Common myeloid progenitor, CD34-positive (primary cell): Measurements from ENCODE around the gene DENND5A.
A peak's percentile ranks its signal among the peaks of the same experiment; 100 is the strongest.
"Not testable (repeated sequence)": the region's sequence is repeated elsewhere in the genome, so short reads cannot be mapped to it uniquely, and the experiment has no call there.

Experiments
- CTCF ChIA-PET: fragments of 350-600 bp; sonication (Branson Sonifier 250); formaldehyde crosslinking; loops from one replicate; lab custom pipeline; 2021; ENCODE audit warnings: antibody characterized with exemption; lab: Charles Lee
- POLR2A ChIA-PET: fragments of 350-600 bp; sonication (Branson Sonifier 250); formaldehyde crosslinking; loops from one replicate; lab custom pipeline; 2021; ENCODE audit warnings: antibody characterized with exemption; lab: Charles Lee
- DNase-seq, 3 donors: peaks; one replicate each; pipeline versions ENCODE4 v3.0.0 to v3.0.0-alpha.2; 2013
- H3K27ac ChIP-seq, 2 experiments: 1 replicate in 1 of 2; 2 replicates in 1 of 2; pipeline ENCODE4 v1.7.0; 2013; ENCODE audit warnings: inconsistent platforms in 2 of 2, low read length in 2 of 2, mild to moderate bottlenecking in 2 of 2, low read depth in 1 of 2, moderate library complexity in 1 of 2; ENCODE audit not compliant: severe bottlenecking in 2 of 2, insufficient read depth in 1 of 2, poor library complexity in 1 of 2
- H3K27me3 ChIP-seq, 5 experiments: replicated peaks in 2 of 5; 1 replicate in 3 of 5; 2 replicates in 2 of 5; pipeline versions ENCODE4 v1.6.1 to v1.7.0; 2013; ENCODE audit warnings: low read length in 4 of 5, mild to moderate bottlenecking in 2 of 5, moderate library complexity in 2 of 5, inconsistent platforms in 1 of 5; ENCODE audit not compliant: insufficient read depth in 5 of 5, control insufficient read depth in 4 of 5
- H3K36me3 ChIP-seq, 4 experiments: 1 replicate in 2 of 4; 2 replicates in 2 of 4; pipeline versions ENCODE4 v1.6.1 to v1.7.0; 2013; ENCODE audit warnings: low read length in 3 of 4, control low read depth in 1 of 4, mild to moderate bottlenecking in 1 of 4; ENCODE audit not compliant: control insufficient read depth in 4 of 4, insufficient read depth in 4 of 4
- H3K4me1 ChIP-seq, 4 experiments: 1 replicate in 3 of 4; 2 replicates in 1 of 4; pipeline versions ENCODE4 v1.6.1 to v1.7.1; 2013; ENCODE audit warnings: low read length in 3 of 4, mild to moderate bottlenecking in 3 of 4, control low read depth in 1 of 4, inconsistent platforms in 1 of 4, moderate library complexity in 1 of 4; ENCODE audit not compliant: control insufficient read depth in 4 of 4, insufficient read depth in 4 of 4; ENCODE audit errors: control extremely low read depth in 1 of 4
- H3K4me3 ChIP-seq, 7 experiments: 1 replicate in 4 of 7; 2 replicates in 3 of 7; pipeline versions ENCODE4 v1.5.1 to v1.7.0; 2013; ENCODE audit warnings: mild to moderate bottlenecking in 7 of 7, low read length in 6 of 7, moderate library complexity in 6 of 7, inconsistent platforms in 2 of 7, low read depth in 2 of 7, control low read depth in 1 of 7; ENCODE audit not compliant: insufficient read depth in 4 of 7, control insufficient read depth in 1 of 7; ENCODE audit errors: extremely low read depth in 1 of 7
- H3K9me3 ChIP-seq, 5 experiments: 1 replicate in 4 of 5; 2 replicates in 1 of 5; pipeline versions ENCODE4 v1.6.1 to v1.7.1; 2013; ENCODE audit warnings: low read length in 4 of 5, mild to moderate bottlenecking in 2 of 5, inconsistent platforms in 1 of 5, low read depth in 1 of 5, moderate library complexity in 1 of 5; ENCODE audit not compliant: control insufficient read depth in 4 of 5, insufficient read depth in 2 of 5; ENCODE audit errors: control extremely low read depth in 1 of 5
- WGBS: methylation state at CpG from one replicate; pipeline ENCODE4 v1.1.5; 2013; ENCODE audit not compliant: insufficient coverage; 5-methylcytosine and 5-hydroxymethylcytosine counted together

The DENND5A gene

GRCh38 chr11:9200471-9200870, 64.7 kb downstream of the DENND5A start:
- H3K4me1 ChIP-seq, result no peaks in the 10 kb centered on the region
- no peaks in the 10 kb centered on the region for H3K9me3 ChIP-seq
- H3K36me3 ChIP-seq, result peaks cover 16 to 33% (median 22%) of the 10 kb centered on the region in 4 experiments
- no peak overlapping the region for H3K4me3 ChIP-seq
- no peaks in the 10 kb centered on the region for H3K27me3 ChIP-seq
- POLR2A ChIA-PET, result no interaction called here
- no peak overlapping the region for H3K27ac ChIP-seq
- WGBS, result 100% methylated on average over 2 of the region's 2 CpGs
- CTCF ChIA-PET, result interaction anchor here (1.6 to 2.0 kb wide), 2 partner anchors 9 to 14 kb away, joined by 4 to 5 read pairs; no protein-coding TSS in a partner anchor
- DNase-seq, result no peak

DNA sequence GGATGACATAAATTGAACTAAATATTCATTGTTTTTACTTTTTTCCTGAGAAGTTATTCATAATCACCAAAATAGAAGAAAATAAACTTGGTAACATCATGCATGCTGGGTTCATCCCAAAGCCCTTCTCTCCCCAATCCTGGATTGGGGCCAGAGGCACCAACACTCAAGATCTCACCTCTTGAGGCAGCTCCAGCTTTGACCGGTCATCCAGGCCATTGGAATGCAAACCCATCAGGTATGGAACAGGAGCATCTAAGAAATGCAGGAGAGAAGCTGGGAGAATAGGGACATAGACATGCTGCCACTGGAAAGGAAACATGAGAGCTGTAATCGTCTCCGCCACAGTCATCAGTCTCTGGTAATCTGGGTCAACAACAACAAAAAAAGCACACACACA, 71.8 kb downstream of the DENND5A start:
- CTCF ChIA-PET, result interaction anchor here (1.5 to 1.8 kb wide), 2 partner anchors 10 to 56 kb away, joined by 5 to 9 read pairs; no protein-coding TSS in a partner anchor
- WGBS, result no CpG with 5 or more reads among the region's 3 CpGs
- Histone ChIP-seq H3K27ac (no peak overlapping the region), H3K27me3 (no peaks in the 10 kb centered on the region), H3K9me3 (peaks cover 2 to 9% (median 4%) of the 10 kb centered on the region in 5 experiments), H3K4me3 (no peak overlapping the region), H3K36me3 (peaks cover 25 to 53% (median 28%) of the 10 kb centered on the region in 4 experiments), H3K4me1 (no peaks in the 10 kb centered on the region)
- POLR2A ChIA-PET, result no interaction called here
- no peak for DNase-seq

GRCh38 chr11:9192561-9192960, 72.6 kb downstream of the DENND5A start:
- Histone ChIP-seq H3K27ac (no peak overlapping the region), H3K27me3 (no peaks in the 10 kb centered on the region), H3K4me1 (no peaks in the 10 kb centered on the region), H3K9me3 (peaks cover 2 to 9% (median 4%) of the 10 kb centered on the region in 5 experiments), H3K4me3 (no peak overlapping the region), H3K36me3 (peaks cover 22 to 51% (median 30%) of the 10 kb centered on the region in 4 experiments)
- no peak for DNase-seq
- no CpG with 5 or more reads among the region's 3 CpGs for WGBS
- ChIA-PET CTCF (no interaction called here), POLR2A (no interaction called here)

DNA sequence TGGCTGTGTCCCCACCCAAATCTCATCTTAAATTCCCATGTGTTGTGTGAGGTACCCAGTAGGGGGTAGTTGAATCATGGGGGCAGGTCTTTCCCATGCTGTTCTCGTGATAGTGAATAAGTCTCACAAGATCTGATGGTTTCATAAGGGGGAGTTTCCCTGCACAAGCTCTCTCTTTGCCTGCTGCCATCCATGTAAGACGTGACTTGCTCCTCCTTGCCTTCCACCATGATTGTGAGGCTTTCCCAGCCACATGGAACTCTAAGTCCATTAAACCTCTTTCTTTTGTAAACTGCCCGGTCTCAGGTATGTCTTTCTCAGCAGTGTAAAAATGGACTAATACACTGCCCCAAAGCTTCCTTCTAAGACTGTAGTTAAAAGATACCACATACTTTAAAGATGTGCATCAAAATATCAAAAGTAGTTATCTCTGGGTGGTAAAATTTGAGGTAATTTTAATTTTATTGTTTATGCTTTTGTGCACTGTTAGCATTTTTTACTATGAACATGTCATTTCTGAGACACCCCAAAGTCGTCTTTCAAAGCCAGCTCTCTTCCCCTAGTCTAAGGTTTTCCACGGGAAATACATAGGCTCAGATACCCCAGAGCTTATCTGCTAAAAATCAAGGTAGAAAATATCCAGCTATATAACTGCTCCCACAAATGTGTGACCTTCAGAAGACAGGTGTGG, 74.7 kb downstream of the DENND5A start:
- H3K4me1 ChIP-seq, H3K9me3 ChIP-seq, H3K27me3 ChIP-seq, DNase-seq, H3K27ac ChIP-seq: not testable (repeated sequence)
- ChIA-PET POLR2A (interaction anchor here (0.5 kb wide), 1 partner anchor 75 kb away, joined by 3 read pairs; the partner anchor contains the start of gene DENND5A), CTCF (interaction anchor here (1.1 to 1.8 kb wide), 2 partner anchors 8 to 13 kb away, joined by 3 to 5 read pairs; no protein-coding TSS in a partner anchor)
- WGBS, result 100% methylated on average over 2 of the region's 5 CpGs
- Histone ChIP-seq H3K36me3 (peaks cover 31 to 48% (median 35%) of the 10 kb centered on the region in 4 experiments), H3K4me3 (peak overlapping the region in 1 of 7 experiments; percentile 15)

GRCh38 chr11:9188860-9189259, 76.3 kb downstream of the DENND5A start:
- not testable (repeated sequence) for DNase-seq, H3K9me3 ChIP-seq, H3K27ac ChIP-seq, H3K4me3 ChIP-seq, H3K4me1 ChIP-seq, H3K27me3 ChIP-seq
- WGBS, result 92% methylated on average over 3 of the region's 3 CpGs
- POLR2A ChIA-PET, result interaction anchor here (0.6 kb wide), 1 partner anchor 81 kb away, joined by 3 read pairs; no protein-coding TSS in a partner anchor
- CTCF ChIA-PET, result interaction anchor here (1.4 kb wide), 1 partner anchor 8 kb away, joined by 6 read pairs; no protein-coding TSS in a partner anchor
- peaks cover 31 to 47% (median 36%) of the 10 kb centered on the region in 4 experiments for H3K36me3 ChIP-seq

- ChIA-PET CTCF (interaction anchor here (0.8 kb wide), 1 partner anchor 8 kb away, joined by 4 read pairs; no protein-coding TSS in a partner anchor), POLR2A (no interaction called here)
- Histone ChIP-seq H3K9me3 (peaks cover 2 to 9% (median 4%) of the 10 kb centered on the region in 5 experiments), H3K4me3 (no peak overlapping the region), H3K4me1 (no peaks in the 10 kb centered on the region), H3K27me3 (no peaks in the 10 kb centered on the region), H3K36me3 (peaks cover 26 to 42% (median 31%) of the 10 kb centered on the region in 4 experiments), H3K27ac (no peak overlapping the region)
- DNase-seq, result no peak
- WGBS, result 100% methylated on average over 2 of the region's 3 CpGs
These were observed 77.5 kb downstream of the DENND5A start for GRCh38 chr11:9187616-9188015.

GRCh38 chr11:9184516-9184915, 80.6 kb downstream of the DENND5A start:
- POLR2A ChIA-PET, result no interaction called here
- H3K9me3 ChIP-seq, result peaks cover 0 to 4% (median 3%) of the 10 kb centered on the region in 5 experiments
- CTCF ChIA-PET, result interaction anchor here (1.5 kb wide), 1 partner anchor 20 kb away, joined by 3 read pairs; no protein-coding TSS in a partner anchor
- no peak overlapping the region for H3K27ac ChIP-seq
- no CpG with 5 or more reads among the region's 2 CpGs for WGBS
- H3K4me1 ChIP-seq, result no peaks in the 10 kb centered on the region
- H3K4me3 ChIP-seq, result no peak overlapping the region
- H3K36me3 ChIP-seq, result peaks cover 28 to 38% (median 31%) of the 10 kb centered on the region in 4 experiments
- DNase-seq, result no peak
- no peaks in the 10 kb centered on the region for H3K27me3 ChIP-seq
